ENCODE results near the gene LCN10. TPM values are rescaled to one million over a fixed set of nuclear protein-coding genes. Genes with fewer than 3 reads are reported as not detected.

The LCN10 gene
- polyA plus RNA-seq, 2 of the 4 experiments (the other 2 are of a cell fraction), result not detected

DNA sequence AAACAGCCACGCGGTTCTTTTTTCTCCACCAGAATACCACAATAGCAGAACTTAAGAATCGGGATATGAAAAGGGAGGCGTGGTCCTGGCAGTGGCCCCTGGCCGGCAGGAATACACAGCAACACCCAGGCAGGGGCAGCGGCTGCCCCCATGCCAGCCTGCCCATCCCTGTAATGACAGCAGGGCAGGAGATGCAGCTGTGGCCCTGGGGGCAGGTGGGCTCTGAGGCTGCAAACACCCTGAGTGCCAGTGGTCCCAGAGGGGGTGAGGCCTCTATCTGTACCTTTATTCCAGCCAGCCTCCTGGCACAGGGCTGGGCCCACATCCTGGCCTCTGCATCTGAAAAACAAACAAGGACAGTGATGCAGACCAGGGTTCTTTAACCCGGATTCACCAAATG lies 18.0 kb downstream of the LCN10 start:
- ChIA-PET CTCF (no interaction called here), POLR2A (no interaction called here)
- Histone ChIP-seq H3K27ac (no peak overlapping the region), H3K4me2 (peak overlapping the region; percentile 97), H3K4me3 (no peak overlapping the region), H3K9me3 (no peaks in the 10 kb centered on the region), H3K4me1 (peaks cover 70% of the 10 kb centered on the region)
- ATAC-seq, result no peak
- 69% methylated on average over 7 of the region's 7 CpGs for WGBS (ENCODE audit: missing lambda C conversion rate)
- FAIRE-seq, result no peak
- no peak for DNase-seq (ENCODE audit: low read depth in 1 of 2, low spot score in 1 of 2)
- TF ChIP-seq, protein P1, sequence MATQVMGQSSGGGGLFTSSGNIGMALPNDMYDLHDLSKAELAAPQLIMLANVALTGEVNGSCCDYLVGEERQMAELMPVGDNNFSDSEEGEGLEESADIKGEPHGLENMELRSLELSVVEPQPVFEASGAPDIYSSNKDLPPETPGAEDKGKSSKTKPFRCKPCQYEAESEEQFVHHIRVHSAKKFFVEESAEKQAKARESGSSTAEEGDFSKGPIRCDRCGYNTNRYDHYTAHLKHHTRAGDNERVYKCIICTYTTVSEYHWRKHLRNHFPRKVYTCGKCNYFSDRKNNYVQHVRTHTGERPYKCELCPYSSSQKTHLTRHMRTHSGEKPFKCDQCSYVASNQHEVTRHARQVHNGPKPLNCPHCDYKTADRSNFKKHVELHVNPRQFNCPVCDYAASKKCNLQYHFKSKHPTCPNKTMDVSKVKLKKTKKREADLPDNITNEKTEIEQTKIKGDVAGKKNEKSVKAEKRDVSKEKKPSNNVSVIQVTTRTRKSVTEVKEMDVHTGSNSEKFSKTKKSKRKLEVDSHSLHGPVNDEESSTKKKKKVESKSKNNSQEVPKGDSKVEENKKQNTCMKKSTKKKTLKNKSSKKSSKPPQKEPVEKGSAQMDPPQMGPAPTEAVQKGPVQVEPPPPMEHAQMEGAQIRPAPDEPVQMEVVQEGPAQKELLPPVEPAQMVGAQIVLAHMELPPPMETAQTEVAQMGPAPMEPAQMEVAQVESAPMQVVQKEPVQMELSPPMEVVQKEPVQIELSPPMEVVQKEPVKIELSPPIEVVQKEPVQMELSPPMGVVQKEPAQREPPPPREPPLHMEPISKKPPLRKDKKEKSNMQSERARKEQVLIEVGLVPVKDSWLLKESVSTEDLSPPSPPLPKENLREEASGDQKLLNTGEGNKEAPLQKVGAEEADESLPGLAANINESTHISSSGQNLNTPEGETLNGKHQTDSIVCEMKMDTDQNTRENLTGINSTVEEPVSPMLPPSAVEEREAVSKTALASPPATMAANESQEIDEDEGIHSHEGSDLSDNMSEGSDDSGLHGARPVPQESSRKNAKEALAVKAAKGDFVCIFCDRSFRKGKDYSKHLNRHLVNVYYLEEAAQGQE (IDR thresholded peaks at IDR 0.05), result no peak
- TF ChIP-seq RCOR1 (IDR thresholded peaks at IDR 0.05; ENCODE audit: low read depth, low read length) (no peak), FOSL2 (IDR thresholded peaks at IDR 0.05) (no peak), FOSL2 (CRISPR knock-in tag; IDR thresholded peaks at IDR 0.05) (no peak), MAZ (IDR thresholded peaks at IDR 0.05; ENCODE audit: borderline replicate concordance, low read depth, low read length) (no peak), ZNF302 (CRISPR knock-in tag; IDR thresholded peaks at IDR 0.05) (no peak), POLR2A (IDR thresholded peaks at IDR 0.05; ENCODE audit: low read length) (no peak), NPAS2 (CRISPR knock-in tag; IDR thresholded peaks at IDR 0.05; ENCODE audit: borderline replicate concordance) (no peak)

DNA sequence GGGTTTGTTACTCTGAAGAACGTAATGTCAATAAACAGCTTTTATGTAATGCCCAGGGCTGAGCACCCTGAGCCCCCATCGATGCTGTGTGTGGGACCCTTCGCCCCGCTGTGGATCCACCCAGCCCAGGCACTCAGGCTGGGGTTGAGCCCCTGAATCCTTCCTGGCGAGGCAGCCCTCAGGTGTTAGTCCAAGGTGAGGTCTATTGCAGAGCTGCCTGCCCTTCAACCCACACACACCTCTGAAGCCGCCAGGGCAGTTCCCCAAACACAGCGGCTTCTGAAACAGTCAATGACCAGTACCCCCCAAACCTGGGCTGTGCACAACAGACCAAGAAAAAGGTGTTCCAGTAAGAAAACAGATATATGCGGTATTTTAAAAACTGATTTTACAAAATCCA lies 18.8 kb downstream of the LCN10 start:
- DNase-seq (ENCODE audit: low read depth in 1 of 2, low spot score in 1 of 2) (no peak), ATAC-seq (no peak), FAIRE-seq (no peak)
- ChIA-PET CTCF (interaction anchor here (1.1 to 1.2 kb wide), 2 partner anchors 47 to 52 kb away, joined by 4 to 6 read pairs; no protein-coding TSS in a partner anchor), POLR2A (no interaction called here)
- no peaks in the 10 kb centered on the region for H3K9me3 ChIP-seq
- no peak overlapping the region for H3K27ac ChIP-seq
- peaks cover 72% of the 10 kb centered on the region for H3K4me1 ChIP-seq
- WGBS (ENCODE audit: missing lambda C conversion rate), result 87% methylated on average over 8 of the region's 8 CpGs
- TF ChIP-seq BHLHE40 (IDR thresholded peaks at IDR 0.05; ENCODE audit: low read depth, low read length) (no peak), PHF8 (IDR thresholded peaks at IDR 0.05; ENCODE audit: borderline replicate concordance, low read depth) (no peak), MAZ (IDR thresholded peaks at IDR 0.05; ENCODE audit: borderline replicate concordance, low read depth, low read length) (no peak), ESRRA (IDR thresholded peaks at IDR 0.05; ENCODE audit: borderline replicate concordance, low read length) (no peak), JUN (IDR thresholded peaks at IDR 0.05) (no peak; a peak in 2 of 5 replicates), POLR2A (IDR thresholded peaks at IDR 0.05; ENCODE audit: low read length) (no peak), RAD21 (conservative IDR thresholded peaks at IDR 0.05 in 1 of 2, IDR thresholded peaks at IDR 0.05 in 1 of 2) (no peak), MYC (IDR thresholded peaks at IDR 0.05; ENCODE audit: borderline replicate concordance, low read length) (no peak), KDM1A (IDR thresholded peaks at IDR 0.05; ENCODE audit: low read depth) (no peak), CBX2 (IDR thresholded peaks at IDR 0.05; ENCODE audit: borderline replicate concordance, low read depth) (no peak), SREBF2 (IDR thresholded peaks at IDR 0.05) (no peak), FOXS1 (CRISPR knock-in tag; IDR thresholded peaks at IDR 0.05) (no peak), RARB (CRISPR knock-in tag; IDR thresholded peaks at IDR 0.05) (no peak), HEYL (CRISPR knock-in tag; IDR thresholded peaks at IDR 0.05) (no peak)
- TF ChIP-seq, protein P2, sequence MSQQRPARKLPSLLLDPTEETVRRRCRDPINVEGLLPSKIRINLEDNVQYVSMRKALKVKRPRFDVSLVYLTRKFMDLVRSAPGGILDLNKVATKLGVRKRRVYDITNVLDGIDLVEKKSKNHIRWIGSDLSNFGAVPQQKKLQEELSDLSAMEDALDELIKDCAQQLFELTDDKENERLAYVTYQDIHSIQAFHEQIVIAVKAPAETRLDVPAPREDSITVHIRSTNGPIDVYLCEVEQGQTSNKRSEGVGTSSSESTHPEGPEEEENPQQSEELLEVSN (IDR thresholded peaks at IDR 0.05; ENCODE audit: borderline replicate concordance, low read depth), result no peak
- TF ChIP-seq, protein P3, sequence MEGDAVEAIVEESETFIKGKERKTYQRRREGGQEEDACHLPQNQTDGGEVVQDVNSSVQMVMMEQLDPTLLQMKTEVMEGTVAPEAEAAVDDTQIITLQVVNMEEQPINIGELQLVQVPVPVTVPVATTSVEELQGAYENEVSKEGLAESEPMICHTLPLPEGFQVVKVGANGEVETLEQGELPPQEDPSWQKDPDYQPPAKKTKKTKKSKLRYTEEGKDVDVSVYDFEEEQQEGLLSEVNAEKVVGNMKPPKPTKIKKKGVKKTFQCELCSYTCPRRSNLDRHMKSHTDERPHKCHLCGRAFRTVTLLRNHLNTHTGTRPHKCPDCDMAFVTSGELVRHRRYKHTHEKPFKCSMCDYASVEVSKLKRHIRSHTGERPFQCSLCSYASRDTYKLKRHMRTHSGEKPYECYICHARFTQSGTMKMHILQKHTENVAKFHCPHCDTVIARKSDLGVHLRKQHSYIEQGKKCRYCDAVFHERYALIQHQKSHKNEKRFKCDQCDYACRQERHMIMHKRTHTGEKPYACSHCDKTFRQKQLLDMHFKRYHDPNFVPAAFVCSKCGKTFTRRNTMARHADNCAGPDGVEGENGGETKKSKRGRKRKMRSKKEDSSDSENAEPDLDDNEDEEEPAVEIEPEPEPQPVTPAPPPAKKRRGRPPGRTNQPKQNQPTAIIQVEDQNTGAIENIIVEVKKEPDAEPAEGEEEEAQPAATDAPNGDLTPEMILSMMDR (IDR thresholded peaks at IDR 0.05), result no peak
- H3K4me2 ChIP-seq, result peak overlapping the region; percentile 97
- no peak overlapping the region for H3K4me3 ChIP-seq

Measured in A549 (cell line).